Stimulated activated CD4-positive, alpha-beta T cell treated with anti-CD3 and anti-CD28 coated beads, Interleukin-4, amount 100 ng/mL, for 4 hours (primary cell): ENCODE data around the gene CST1.

Source experiments
- DNase-seq, 2 experiments: peaks; one replicate each; pipeline ENCODE4 v3.0.0-alpha.2; 2020

The CST1 gene

GRCh38 chr20:23700931-23701330 is 49.8 kb downstream of the CST1 start:
- no peak for DNase-seq

GRCh38 chr20:23697947-23698346 is 52.8 kb downstream of the CST1 start:
- DNase-seq = no peak
